OCI-LY7 (cell line): Measurements from ENCODE around the gene CABYR.

ENCODE experiments used
- CTCF ChIP-seq: fragments of 200-600 bp; sonication (generic); conservative IDR thresholded peaks from 2 replicates; pipeline ENCODE4 v1.5.1; 2014; ENCODE audit warnings: mild to moderate bottlenecking, antibody characterized with exemption, low read length, moderate library complexity, mixed read lengths
- EZH2phosphoT487 ChIP-seq: fragments of 200-600 bp; sonication (generic); IDR thresholded peaks from 2 replicates; pipeline ENCODE4 v1.6.1; 2018; ENCODE audit warnings: low read depth, borderline replicate concordance, mild to moderate bottlenecking, mixed run types, antibody characterized with exemption, low read length, moderate library complexity, mixed read lengths

DNA sequence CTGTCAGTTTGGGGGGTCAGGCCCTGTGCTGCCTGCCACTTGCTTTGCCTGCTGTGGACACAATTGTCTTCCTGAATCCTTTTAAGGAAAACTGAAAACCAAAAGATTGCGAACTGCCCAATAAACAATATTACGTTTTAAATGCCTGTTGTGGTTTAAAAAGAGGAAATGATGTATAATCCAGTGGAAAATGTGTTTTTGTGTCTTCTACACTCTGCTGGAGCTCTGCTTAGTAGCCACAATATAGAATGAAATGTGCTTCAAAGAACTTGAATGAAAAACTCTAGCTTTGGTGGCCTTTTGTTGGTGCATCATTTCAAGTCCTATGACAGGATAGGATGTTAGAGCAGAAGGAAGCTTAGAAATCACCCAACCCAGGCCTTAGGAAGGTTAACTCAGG lies 23.2 kb upstream of the CABYR start:
- TF ChIP-seq CTCF (no peak), EZH2phosphoT487 (no peak)
